Measurements from ENCODE around the gene HPF1.
"Not testable (repeated sequence)": the region's sequence is repeated elsewhere in the genome, so short reads cannot be mapped to it uniquely, and the experiment has no call there.

HPF1 gene
- total RNA-seq: 2.5 to 10.2 reads per million in 2 donors

DNA sequence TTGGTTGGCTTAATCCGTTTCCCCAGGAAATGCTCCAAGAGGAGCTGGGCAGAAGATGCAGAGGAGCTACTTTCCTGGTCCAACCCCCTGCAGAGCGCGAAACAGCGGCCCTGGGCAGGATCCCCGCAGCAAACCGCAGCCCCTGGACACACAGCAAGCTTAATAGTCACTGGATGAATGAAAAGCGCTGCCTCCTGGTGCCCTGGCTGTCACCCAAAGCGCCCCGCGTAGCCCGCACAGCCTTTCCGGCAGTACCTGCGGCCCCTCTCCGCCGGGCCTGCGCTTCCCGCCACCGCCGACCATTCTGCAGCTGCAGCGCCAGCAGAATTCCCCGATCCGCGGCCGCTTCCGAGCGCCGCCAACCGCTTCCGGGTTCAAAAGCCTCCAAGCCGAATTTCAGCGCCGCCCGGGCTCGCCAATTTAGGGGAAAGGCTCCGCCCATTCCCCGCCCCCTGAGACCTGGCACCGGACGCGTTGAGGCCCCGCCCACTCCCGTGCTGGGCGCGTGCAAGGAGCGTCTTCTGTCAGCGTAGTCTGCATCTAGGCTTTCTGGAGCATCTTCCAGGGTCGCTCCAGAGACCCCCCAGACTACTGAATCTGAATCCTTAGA is at the start of gene HPF1:
Gene HPF1 (minus strand): TSS at position 370 of the 610 bp plus-strand sequence. CDS start 67 bp downstream, at position 303.
- peak; percentile 88 to 92 (median 91) for DNase-seq

DNA sequence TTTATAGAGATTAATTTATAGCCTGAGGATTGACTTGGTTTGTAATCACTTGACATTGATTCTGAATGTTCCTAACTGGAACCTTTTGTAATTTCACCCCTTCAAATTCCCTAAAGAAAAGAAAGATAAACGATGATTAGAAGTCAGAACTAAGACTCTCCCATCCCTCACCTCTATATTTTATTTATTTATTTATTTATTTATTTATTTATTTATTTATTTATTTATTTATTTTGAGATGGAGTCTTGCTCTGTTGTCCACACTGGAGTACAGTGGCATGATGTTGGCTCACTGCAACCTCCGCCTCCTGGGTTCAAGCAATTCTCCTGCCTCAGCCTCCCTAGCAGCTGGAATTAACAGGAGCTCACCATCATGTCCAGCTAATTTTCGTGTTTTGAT is 49.0 kb upstream of the HPF1 start:
- DNase-seq: not testable (repeated sequence)

DNA sequence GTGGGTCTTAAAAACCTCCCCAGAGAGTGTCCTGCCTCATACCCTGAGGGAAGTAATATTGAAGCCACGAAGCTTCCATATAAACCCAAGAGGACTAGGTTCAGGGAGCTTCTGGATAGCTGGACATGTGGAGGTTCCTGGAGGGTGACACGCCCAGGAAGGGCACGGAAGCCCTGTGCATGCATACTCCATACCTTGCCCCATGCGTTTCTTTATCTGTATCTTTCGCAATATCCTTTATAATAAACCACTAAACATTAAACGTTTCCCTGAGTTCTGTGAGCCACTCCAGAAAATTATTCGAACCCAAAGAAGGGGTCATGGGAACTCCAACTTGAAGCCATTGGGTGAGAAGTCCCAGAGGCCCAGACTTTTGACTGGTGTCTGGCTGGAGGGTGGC is 45.7 kb upstream of the HPF1 start:
- no peak for DNase-seq

DNA sequence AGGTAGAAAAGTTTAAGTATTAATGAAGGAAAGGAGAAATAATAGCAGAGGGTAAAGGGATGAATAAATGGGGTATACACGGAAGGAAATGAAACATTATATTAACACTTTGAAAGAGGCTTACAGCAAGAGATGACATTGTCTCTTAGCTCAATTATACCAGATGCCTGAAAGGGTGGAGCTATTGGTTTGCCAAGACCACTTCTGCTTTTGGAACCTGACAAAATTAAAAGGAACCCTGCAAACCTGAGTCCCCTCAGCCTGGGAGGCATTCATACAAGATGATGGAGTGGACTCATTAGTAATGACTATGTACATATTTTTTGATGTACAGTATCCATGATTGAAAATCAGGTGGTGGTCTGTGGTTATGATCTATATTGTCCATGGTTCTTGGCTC is 45.1 kb upstream of the HPF1 start:
- DNase-seq: no peak

- DNase-seq: no peak
Observed at GRCh38 chr4:169800541-169800940, 42.8 kb upstream of the HPF1 start.

DNA sequence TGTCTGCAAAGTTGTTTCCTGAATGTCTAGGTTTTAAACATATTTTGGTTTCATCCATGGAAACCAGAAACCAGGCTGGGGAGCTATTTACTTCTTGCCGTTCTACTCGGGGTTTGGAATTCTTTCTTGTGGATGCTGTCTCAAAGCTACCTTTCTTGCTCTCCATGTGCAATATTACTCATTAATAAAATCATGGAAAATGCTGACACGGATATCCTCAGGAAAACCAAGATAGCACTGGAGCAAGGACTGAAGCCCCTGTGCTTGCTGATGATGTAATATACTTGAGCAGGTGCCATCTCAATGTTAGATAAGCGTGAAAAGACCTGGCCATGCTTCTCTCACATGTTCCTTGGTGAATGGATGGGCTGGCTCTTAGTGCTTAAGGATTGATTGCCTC is 41.5 kb upstream of the HPF1 start:
- no peak for DNase-seq

DNA sequence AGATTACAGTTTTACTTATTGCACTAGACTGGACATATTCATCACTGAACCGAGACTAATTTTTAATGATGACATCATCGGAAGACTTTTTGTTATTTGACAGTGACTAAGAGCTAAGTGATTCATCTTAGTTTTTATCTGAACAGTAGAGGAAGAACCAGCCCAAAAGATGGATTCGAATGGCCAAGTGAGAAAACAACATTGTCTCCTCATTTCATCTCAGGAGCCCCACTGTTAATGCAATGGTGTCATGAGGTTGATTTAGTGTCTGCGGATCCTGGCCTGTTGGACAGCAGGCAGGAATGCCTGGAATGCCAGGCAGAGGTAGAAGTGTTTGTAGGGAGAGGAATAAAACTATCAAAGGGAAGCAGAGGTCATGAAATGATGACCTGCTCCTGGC is 37.8 kb upstream of the HPF1 start:
- no peak for DNase-seq

GRCh38 chr4:169791527-169792156 is 33.9 kb upstream of the HPF1 start:
- peak in 1 of 5 experiments; percentile 19 for DNase-seq

DNA sequence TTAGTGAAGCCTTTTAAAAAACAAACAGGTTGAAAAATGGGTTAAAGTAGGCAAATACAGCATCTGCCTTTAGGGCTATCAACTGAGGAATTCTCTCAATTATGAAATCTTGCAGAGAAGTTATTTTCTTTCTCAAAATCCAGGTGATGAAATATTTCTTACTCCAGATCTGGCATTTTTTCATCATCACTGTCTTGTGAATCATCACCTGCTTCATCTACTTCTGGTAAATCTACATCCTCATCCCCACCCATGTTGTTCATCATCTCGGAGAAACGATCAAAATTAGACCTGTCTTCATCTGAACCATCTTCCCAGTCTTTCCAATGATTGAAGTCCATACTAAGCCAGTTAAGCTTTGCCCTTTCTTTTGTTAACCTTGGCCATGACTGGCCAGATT is 33.3 kb upstream of the HPF1 start:
- DNase-seq: no peak

DNA sequence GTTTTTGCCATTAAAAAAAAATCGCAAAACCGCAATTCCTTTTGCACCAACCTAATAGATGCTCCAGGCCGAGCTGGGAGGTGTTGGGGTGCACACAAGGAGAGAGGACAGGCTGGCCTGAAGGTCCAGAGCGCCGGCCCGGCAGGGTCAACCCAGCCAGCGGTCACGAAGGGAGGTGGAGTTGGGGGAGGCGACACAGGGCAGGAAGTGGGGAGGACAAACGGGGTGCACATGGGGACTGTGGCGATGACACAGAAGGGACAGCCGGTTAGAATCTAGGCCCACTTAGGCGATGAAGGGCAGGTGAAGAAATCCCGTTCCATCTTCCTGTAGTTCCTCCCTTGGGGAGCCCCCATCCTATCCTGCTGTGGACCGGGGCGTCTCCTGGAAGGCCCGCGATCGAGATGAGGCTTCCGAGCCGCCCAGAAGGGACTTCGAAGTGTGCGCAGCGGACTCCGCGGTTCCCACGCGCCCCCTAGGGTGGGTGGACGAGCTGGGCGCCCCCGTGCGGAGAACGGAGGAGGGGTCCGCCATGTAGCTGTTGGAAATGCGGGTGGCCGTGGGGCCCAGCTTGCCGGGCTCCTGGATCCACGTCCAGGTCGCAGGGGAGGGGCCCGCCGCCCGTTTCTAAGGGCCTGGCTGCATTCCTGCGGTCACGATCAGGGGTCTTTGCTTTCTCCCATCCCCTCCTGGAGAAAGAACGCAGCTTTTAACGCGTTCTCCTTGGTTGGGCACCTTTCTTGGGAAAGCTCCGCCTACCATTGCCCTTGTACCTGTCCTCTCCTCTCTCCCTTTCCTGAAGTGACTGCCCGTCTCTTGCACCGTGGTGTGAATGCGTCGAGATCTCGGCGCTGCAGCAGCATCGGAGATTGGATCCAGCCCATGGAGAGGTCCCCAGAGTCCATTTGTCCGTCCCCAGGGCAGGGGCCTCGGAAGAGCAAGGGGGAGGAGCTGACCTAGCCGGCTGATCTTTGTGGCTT is 17.0 kb upstream of the HPF1 start:
- peak in 1 of 5 experiments; percentile 7 for DNase-seq

DNA sequence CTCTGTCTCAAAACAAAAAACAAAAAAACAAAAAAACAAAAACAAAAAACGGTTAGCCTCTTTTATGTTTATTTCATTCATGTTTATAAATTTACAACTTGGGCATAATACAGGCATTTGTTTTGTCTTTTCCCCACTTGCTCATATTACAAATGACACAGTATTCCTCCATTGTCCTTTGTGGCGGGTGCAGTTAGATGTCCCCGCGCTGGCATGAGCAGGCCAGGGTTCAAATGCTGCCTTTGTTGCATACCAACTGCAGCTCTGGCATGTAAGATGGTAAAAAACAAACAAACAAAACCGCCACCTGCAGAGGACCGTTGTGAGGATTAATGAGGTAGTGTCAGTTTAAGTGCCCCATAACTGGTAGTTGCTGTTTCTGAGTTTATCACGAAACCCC is 16.1 kb upstream of the HPF1 start:
- no peak for DNase-seq

GRCh38 chr4:169771556-169772080 is 13.9 kb upstream of the HPF1 start:
- DNase-seq: not testable (repeated sequence)

GRCh38 chr4:169770416-169770815 is 12.7 kb upstream of the HPF1 start:
- DNase-seq: no peak

DNA sequence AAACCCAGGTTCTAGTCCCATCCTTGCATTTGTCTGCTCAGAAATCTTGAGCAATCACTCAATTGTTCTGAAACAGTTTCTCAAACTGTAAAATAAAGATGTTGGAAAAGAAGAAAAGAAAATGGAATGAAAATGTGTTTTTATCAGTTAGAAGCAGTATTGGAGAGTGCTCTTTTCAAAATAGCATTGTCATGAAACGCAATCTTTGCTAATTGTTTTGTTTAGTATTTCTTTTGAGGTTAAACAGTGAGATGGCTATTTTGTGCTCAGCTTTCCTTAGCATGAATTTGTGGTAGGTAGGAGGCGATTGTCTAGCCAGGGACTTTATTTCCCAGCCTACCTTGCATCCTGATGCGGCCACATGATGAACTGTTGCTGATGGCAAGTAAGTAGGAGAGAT is 10.6 kb upstream of the HPF1 start:
- DNase-seq: no peak

DNA sequence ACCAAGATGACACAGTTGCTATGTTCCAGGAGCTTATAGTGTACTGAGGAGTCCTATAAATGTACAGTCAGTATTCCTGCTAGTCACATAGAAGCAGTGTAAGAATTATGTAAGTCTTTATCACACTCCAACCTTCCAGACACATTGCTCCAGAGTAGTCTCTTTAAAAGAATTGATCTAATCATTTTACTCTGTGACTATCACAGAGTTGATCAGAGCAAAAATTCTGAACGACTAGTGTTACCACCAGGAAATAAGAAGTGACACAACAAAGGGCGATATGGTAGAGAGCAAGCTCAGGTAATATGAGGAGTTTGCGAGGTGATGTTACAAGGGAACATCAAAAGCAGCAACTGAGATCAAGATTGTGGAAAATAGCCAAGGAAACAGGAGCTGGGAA is 9.0 kb upstream of the HPF1 start:
- DNase-seq: no peak

DNA sequence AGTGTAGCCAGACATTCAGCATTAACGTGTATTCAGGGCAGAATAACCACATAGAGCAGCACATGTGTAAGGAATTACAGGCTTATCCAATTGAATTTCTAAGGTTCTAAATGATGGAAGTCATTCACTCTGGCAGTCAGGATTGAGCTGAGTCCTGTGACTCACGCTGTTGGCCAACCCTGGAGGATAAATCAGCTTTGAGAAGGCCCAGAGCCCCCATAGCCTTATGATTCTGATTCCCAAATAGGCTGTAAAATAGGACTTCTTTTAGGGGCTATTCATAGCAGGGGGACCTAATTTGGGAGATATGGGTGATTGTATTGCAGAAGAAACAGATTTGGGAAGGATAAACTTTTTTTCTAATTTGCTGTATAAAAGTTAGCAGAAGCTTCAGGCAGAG is 8.1 kb upstream of the HPF1 start:
- no peak for DNase-seq

DNA sequence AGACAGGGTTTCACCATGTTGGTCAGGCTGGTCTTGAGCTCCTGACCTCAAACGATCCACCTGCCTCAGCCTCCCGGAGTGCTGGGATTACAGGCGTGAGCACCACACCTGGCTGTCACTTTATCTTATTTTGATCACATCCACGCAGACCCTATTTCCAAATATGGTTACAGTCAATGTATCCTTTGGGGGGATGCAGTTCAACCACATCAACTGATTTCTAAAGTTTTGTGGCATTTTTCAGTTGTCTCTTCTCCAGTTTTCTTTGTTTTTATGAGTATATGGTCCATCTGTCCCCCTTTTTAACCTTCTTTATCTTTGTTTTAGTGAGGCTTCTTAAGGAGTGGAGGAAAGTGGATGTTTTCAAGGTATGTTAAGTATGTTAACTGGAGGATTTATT is 4.1 kb upstream of the HPF1 start:
- no peak for DNase-seq

GRCh38 chr4:169758401-169758962 is 738 bp upstream of the HPF1 start:
- no peak for DNase-seq

DNA sequence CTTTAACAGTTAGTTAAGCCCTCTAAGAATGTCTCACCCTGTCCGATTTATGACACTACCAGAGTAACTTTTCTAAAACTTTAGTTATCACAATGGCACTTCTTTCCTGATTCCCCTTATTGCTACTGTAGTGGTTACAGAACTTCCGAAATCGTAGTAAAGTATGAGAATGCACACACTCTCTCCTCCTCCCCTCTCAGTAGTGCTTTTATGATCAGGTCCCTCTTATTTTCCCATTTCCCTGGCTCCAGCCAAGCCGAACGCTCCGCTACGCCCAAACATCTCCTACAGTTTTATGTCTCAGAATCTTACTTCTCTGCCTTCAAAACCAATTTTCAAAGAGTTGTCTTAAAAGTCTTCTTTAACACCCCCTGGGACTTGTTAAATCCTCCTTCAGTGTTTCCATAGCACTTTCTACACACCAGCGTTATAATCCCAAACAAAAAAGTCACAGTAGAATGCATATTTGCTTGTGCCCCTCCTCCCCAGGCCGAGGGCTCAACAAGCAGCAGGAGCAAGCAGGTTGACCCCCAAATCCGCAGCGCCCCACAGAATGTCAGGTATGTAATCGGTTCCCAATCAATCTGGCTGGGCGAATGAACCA is 671 bp downstream of the HPF1 start:
- peak in 1 of 5 experiments; percentile 21 for DNase-seq

GRCh38 chr4:169745291-169745690 is 12.5 kb downstream of the HPF1 start:
- DNase-seq: no peak

GRCh38 chr4:169744601-169745000 is 13.1 kb downstream of the HPF1 start:
- DNase-seq: no peak

GRCh38 chr4:169741569-169741968 is 16.2 kb downstream of the HPF1 start:
- no peak for DNase-seq
